ENCODE measurements around the gene MAP3K3.

MAP3K3 gene

DNA sequence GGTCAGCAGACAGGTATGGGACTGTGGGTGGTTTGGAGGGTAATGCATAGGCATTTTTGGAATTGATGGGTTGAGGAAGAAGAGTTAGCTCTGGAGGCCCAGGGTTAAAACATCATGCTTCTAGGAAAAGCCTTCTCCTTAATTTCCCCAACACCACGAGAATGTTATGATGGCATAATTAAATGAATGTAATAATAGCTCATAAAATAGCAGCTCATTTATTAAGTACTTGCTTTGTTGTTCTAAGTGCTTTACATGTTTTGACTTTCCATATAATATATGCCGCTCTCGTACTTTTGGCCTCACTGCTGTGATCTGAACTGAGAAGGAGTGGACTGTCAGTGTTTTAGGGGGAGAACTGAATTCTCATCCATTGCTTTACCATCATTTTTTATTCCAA lies 63.4 kb downstream of the MAP3K3 start:
- H3K27ac ChIP-seq, result peak overlapping the region; percentile 52
- no peak for TF ChIP-seq ZFX (IDR thresholded peaks at IDR 0.05)
- TF ChIP-seq, protein P1, sequence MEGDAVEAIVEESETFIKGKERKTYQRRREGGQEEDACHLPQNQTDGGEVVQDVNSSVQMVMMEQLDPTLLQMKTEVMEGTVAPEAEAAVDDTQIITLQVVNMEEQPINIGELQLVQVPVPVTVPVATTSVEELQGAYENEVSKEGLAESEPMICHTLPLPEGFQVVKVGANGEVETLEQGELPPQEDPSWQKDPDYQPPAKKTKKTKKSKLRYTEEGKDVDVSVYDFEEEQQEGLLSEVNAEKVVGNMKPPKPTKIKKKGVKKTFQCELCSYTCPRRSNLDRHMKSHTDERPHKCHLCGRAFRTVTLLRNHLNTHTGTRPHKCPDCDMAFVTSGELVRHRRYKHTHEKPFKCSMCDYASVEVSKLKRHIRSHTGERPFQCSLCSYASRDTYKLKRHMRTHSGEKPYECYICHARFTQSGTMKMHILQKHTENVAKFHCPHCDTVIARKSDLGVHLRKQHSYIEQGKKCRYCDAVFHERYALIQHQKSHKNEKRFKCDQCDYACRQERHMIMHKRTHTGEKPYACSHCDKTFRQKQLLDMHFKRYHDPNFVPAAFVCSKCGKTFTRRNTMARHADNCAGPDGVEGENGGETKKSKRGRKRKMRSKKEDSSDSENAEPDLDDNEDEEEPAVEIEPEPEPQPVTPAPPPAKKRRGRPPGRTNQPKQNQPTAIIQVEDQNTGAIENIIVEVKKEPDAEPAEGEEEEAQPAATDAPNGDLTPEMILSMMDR (conservative IDR thresholded peaks at IDR 0.05), result no peak

DNA sequence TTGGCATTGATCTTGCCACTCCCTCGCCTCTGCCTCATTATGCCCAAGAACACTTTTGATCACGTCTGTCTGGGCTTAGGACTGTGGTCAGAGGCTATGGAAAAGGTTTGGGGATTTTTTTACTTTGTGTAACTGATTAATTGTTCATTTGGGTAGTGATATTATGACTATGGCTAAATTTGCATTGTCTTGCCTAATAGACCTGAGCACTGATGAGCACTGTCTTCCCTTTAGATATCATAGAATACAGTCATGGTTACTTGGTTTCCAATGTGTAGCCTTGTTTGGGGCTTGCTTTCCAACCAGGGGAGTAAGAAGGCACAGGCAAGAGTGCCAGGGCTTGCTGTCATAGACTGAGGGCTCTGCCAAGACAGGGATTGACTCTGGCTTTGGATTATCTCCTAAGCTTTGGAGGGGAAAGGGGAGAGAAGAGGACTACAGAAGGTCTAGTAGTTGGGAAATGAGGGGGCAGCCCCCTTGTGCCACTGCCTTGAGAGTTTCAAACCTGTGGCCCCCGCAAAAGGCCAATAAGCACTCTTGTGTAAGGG lies 64.0 kb downstream of the MAP3K3 start:
- TF ChIP-seq ZFX (IDR thresholded peaks at IDR 0.05), result no peak
- TF ChIP-seq, protein P1 (conservative IDR thresholded peaks at IDR 0.05), result no peak

GRCh38 chr17:63688396-63689020 lies 66.3 kb downstream of the MAP3K3 start:
- TF ChIP-seq ZFX (IDR thresholded peaks at IDR 0.05), result no peak
- TF ChIP-seq, protein P1 (conservative IDR thresholded peaks at IDR 0.05), result no peak
- H3K27ac ChIP-seq, result no peak overlapping the region

More for the DNA sequence above, 64.0 kb downstream of the MAP3K3 start:
- peak overlapping the region; percentile 4; the same call in 1 of the 2 replicates for H3K27ac ChIP-seq

DNA sequence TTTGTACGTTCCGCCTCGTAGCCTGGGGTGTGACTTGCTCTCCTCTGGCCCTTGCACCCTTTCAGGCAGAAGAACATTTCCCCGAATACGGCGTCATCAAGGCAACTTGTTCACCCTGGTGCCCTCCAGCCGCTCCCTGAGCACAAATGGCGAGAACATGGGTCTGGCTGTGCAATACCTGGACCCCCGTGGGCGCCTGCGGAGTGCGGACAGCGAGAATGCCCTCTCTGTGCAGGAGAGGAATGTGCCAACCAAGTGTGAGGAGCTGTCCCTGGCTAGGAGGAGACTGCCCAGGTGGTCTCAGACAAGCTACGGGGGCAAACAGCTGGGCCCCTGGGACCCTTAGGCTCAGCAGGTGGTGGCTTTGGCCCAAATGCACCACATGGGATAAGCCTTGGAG lies 67.3 kb downstream of the MAP3K3 start:
- TF ChIP-seq ZFX (IDR thresholded peaks at IDR 0.05), result no peak
- TF ChIP-seq, protein P1 (conservative IDR thresholded peaks at IDR 0.05), result no peak

GRCh38 chr17:63692195-63692816 lies 70.1 kb downstream of the MAP3K3 start:
- H3K27ac ChIP-seq, result no peak overlapping the region
- TF ChIP-seq, protein P1 (conservative IDR thresholded peaks at IDR 0.05), result no peak
- no peak for TF ChIP-seq ZFX (IDR thresholded peaks at IDR 0.05)

More for the DNA sequence above, 67.3 kb downstream of the MAP3K3 start:
- H3K27ac ChIP-seq, result no peak overlapping the region

GRCh38 chr17:63693411-63694113 lies 71.3 kb downstream of the MAP3K3 start:
- H3K27ac ChIP-seq, result no peak overlapping the region
- no peak for TF ChIP-seq ZFX (IDR thresholded peaks at IDR 0.05)
- TF ChIP-seq, protein P1 (conservative IDR thresholded peaks at IDR 0.05), result no peak
